ENCODE results near the gene ZCWPW2.

ZCWPW2 gene

DNA sequence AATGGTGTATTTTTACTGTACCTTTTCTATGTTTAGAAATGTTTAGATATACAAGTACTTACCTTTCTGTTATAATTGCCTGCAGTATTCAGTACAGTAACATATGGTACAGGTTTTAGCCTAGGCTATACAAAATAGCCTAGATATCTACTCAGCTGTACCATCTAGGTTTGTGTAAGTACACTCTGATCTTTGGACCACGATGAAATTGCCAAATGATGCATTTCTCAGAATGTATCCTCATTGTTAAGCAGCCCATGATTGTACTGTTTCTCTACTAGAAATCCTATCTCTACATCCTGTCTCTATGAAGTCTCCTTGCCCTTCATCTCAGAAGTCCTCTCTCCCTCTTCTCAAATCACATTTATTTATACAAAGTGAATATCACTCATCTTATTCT is 32.8 kb upstream of the ZCWPW2 start:
- Histone ChIP-seq H3K27me3 (no peaks in the 10 kb centered on the region), H3K36me3 (peaks cover 5% of the 10 kb centered on the region), H3K27ac (no peak overlapping the region), H3K4me3 (ENCODE audit: low read depth in 1 of 2, low read length in 1 of 2) (no peak overlapping the region), H3K9me3 (no peaks in the 10 kb centered on the region), H3K4me1 (ENCODE audit: control insufficient read depth in 1 of 2, insufficient read depth in 1 of 2, low read depth in 1 of 2, low read length in 1 of 2) (no peaks in the 10 kb centered on the region)
- TF ChIP-seq, protein P1, sequence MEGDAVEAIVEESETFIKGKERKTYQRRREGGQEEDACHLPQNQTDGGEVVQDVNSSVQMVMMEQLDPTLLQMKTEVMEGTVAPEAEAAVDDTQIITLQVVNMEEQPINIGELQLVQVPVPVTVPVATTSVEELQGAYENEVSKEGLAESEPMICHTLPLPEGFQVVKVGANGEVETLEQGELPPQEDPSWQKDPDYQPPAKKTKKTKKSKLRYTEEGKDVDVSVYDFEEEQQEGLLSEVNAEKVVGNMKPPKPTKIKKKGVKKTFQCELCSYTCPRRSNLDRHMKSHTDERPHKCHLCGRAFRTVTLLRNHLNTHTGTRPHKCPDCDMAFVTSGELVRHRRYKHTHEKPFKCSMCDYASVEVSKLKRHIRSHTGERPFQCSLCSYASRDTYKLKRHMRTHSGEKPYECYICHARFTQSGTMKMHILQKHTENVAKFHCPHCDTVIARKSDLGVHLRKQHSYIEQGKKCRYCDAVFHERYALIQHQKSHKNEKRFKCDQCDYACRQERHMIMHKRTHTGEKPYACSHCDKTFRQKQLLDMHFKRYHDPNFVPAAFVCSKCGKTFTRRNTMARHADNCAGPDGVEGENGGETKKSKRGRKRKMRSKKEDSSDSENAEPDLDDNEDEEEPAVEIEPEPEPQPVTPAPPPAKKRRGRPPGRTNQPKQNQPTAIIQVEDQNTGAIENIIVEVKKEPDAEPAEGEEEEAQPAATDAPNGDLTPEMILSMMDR (IDR thresholded peaks at IDR 0.05), result no peak

DNA sequence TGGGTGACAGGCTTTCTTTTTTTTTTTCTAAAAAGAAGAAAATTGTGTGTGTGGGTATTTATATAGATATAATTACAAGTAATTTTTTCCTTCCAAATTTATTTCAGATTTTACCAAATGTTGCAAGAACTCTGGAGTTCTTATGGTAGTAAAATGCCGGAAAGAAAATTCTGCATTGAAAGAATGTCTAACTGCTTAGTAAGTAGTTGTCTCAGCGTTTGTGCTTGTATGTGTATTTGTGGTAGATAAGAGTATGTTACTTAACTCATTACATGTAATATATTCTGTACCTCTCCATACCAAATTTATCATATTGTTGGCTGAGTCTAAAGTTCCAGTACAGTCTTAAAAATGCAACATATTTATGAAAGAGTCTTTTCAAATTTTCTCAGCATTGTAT is 32.3 kb upstream of the ZCWPW2 start:
- Histone ChIP-seq H3K27ac (no peak overlapping the region), H3K4me3 (ENCODE audit: low read depth in 1 of 2, low read length in 1 of 2) (no peak overlapping the region), H3K9me3 (no peaks in the 10 kb centered on the region), H3K36me3 (peaks cover 5% of the 10 kb centered on the region), H3K4me1 (ENCODE audit: control insufficient read depth in 1 of 2, insufficient read depth in 1 of 2, low read depth in 1 of 2, low read length in 1 of 2) (no peaks in the 10 kb centered on the region), H3K27me3 (no peaks in the 10 kb centered on the region)
- TF ChIP-seq, protein P1 (IDR thresholded peaks at IDR 0.05), result no peak

DNA sequence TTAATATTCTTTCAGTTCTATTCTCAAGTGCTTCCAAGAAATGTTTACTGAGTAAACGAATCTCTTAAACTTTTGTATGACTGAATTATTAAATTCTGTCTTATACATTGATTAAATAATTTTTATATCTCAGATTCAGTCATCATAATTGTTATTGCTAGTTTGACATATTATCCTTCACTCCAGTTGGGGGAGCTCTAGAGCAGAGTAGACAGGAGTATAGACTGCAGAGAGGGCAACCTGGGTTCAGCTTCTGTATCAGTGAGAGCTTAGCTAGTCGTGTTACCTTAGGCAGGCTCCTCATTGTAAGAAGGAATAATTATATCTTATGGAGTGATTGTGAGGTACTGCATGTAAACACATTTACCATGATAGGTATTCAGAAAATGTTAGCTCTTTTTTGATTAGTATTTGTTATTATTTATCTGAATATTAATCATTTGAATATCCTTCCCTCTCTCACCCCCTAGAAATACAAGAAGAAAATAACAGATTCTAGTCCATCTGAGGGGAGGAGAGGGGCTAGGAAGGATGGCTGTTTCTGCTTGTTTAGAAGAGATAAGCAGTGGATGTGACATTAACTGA is 31.0 kb upstream of the ZCWPW2 start:
- Histone ChIP-seq H3K4me1 (ENCODE audit: control insufficient read depth in 1 of 2, insufficient read depth in 1 of 2, low read depth in 1 of 2, low read length in 1 of 2) (no peaks in the 10 kb centered on the region), H3K27me3 (no peaks in the 10 kb centered on the region), H3K27ac (no peak overlapping the region), H3K36me3 (peaks cover 11% of the 10 kb centered on the region), H3K9me3 (no peaks in the 10 kb centered on the region), H3K4me3 (ENCODE audit: low read depth in 1 of 2, low read length in 1 of 2) (no peak overlapping the region)
- TF ChIP-seq, protein P1 (IDR thresholded peaks at IDR 0.05), result peak; percentile 41

DNA sequence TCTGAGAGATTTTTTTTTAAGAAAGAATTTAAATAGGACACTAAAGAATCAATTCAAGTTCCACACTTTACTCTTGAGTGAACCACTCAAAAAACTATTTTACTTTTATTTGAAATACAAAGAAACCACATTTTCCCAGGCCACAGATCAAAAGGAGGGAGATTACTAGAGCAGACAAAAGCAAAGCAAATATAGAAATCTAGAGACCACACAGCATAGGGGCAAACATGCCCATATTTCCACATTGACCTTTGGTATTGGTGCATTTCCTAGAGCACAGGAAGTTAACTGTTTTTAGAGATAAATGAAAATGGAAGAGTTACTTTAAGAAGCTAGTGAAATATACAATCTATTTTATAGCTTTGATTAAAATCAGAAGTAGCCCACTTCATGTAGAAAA is 27.5 kb upstream of the ZCWPW2 start:
- Histone ChIP-seq H3K4me3 (ENCODE audit: low read depth in 1 of 2, low read length in 1 of 2) (no peak overlapping the region), H3K4me1 (ENCODE audit: control insufficient read depth in 1 of 2, insufficient read depth in 1 of 2, low read depth in 1 of 2, low read length in 1 of 2) (no peaks in the 10 kb centered on the region), H3K9me3 (no peaks in the 10 kb centered on the region), H3K36me3 (peaks cover 45% of the 10 kb centered on the region), H3K27ac (no peak overlapping the region), H3K27me3 (no peaks in the 10 kb centered on the region)
- TF ChIP-seq, protein P1 (IDR thresholded peaks at IDR 0.05), result no peak

DNA sequence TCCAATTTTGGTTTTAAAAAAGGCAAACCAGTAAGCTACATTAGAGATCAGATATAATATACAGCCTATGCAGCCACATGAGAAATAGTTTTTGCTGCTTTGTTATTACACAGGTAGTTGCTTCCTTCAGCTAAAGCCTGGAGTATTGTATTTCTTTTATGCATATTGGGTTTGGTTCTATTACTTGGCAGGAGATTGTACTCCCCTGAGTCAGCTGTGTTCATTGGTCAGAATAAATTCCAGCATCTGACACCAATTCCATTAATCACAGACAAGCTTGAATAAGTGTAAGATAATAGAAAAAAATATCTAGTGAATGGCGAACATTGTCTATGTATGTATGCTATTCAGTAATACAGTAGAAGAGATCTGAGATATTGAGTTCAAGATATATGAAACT is 26.1 kb upstream of the ZCWPW2 start:
- H3K4me3 ChIP-seq (ENCODE audit: low read depth in 1 of 2, low read length in 1 of 2), result no peak overlapping the region
- H3K27me3 ChIP-seq, result no peaks in the 10 kb centered on the region
- peaks cover 51% of the 10 kb centered on the region for H3K36me3 ChIP-seq
- TF ChIP-seq, protein P1 (IDR thresholded peaks at IDR 0.05), result no peak
- H3K4me1 ChIP-seq (ENCODE audit: control insufficient read depth in 1 of 2, insufficient read depth in 1 of 2, low read depth in 1 of 2, low read length in 1 of 2), result no peaks in the 10 kb centered on the region
- H3K27ac ChIP-seq, result no peak overlapping the region
- no peaks in the 10 kb centered on the region for H3K9me3 ChIP-seq

Measured in neutrophil (primary cell).